Stimulated activated CD8-positive, alpha-beta memory T cell treated with anti-CD3 and anti-CD28 coated beads, Interleukin-12 subunit alpha, Interleukin-12 subunit beta, amount 100 ng/mL, for 1 hour (primary cell): Measurements from ENCODE around the gene PARP12.
A peak's percentile ranks its signal among the peaks of the same experiment; 100 is the strongest.

Experiments used
- DNase-seq: peaks from one replicate; pipeline ENCODE4 v3.0.0-alpha.2; 2020; ENCODE audit warnings: low read depth

The PARP12 gene

DNA sequence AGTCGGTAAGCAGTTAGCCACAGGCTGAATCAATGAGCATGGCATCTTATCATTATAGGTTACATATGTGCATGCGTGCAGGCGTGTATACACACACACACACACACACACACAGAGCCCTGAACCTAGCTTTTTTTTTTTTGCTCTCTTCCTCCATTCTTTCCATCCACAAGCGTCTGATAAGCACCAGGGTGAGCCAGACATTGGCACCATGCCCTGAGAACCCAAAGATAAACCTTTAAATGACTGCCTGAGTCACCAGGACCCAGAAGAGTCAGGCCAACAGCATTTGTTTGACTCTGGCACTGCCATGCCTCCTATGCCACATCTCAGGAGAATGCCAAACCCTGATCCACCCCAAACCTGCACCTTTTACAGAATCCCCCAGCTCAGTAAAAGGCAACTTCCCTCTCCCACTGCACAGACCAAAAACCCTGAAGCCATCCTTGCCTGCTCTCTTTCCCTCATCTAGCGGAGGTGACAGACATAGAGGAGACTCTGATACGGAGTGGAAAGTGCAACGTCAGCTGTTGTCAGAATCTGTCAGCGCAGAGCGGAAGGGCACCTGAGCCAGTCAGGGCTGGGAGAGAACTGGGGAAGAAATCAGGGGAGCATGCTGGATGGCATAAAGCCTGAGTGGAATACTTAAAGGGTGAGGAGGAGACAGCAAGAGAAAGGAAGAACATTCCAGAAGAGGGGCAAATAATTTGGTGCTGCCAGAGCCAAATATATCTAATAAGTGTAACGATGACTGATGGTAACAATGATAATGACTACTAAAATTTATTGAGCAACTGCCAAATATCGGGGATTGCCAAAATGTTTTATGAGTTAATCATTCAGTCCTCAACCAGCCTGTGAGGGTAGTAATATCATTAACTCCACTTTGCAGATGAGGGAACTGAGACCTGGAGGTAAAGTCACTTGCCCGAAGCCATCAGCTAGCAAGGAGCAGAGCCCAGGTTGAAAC is 3.2 kb downstream of the PARP12 start:
- peak; percentile 52 for DNase-seq

DNA sequence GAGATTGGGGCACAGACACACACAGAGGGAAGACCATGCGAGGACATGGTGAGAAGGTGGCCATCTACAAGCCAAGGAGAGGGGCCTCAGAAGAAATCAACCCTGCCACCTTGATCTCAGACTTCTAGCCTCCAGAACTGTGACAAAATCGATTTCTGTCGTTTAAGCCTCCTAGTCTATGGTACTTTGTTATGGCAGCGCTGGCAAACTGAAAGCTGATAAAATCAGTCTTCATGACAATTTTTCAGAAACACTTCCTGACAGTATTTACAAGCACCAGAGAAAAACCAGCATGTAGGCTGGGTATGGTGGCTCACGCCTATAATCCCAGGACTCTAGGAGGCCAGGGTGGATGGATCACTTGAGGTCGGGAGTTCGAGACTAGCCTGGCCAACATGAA is 4.2 kb downstream of the PARP12 start:
- no peak for DNase-seq

DNA sequence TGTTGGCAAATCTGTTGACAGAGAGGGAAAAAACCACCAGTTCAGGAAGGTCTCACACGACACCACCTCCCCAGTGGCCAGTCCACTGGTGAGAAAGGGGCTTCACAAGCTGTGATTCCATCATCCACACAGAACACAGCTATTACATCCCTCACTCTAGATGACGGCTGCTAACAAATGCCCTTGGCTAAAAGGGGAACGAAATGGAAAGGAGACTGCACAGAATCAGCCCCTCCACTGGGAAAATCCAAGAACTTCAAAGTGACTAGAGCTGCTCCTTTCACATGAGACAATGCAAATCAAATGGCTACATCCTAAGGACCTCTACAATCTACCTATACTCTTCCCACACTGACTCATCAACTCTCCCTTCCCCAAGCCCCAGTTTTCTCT is 5.6 kb downstream of the PARP12 start:
- DNase-seq = no peak

DNA sequence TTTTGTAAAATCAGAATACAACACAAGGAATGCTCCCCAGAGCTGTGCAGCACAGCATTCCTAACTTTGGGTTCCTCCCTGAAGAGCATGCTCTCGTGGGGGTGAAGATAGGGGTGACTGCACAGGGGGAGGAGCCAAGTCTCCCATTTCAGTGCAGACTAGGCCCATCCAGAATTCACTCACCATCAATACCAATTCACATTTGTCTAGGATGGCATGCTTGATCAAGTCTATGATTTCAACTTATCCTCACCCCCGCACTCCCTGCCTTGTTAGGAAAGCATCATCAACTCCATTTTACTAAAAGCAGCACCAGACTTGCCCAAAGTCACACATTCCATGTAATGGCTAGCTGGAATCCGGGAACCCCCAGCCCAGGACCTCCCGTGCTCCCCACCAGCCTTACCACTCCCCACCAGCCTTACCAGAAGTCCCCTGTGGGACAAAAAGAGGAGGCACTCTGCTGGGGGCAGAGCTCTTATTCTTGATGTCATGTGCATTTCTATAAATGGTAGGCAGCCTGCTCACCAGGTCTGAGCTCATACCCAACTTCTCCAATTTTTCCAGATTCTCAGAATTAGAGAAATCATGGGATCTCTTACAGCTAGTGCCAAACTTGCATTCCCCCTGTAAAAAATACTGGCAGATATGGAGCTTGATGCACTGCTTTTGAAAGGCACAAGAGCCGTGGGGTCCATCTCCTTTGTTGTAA is 6.2 kb downstream of the PARP12 start:
- DNase-seq = no peak

- no peak for DNase-seq
Observed at GRCh38 chr7:140055833-140056232, 6.9 kb downstream of the PARP12 start.

GRCh38 chr7:140054751-140055150 is 8.0 kb downstream of the PARP12 start:
- DNase-seq = no peak

- no peak for DNase-seq
Observed at GRCh38 chr7:140053812-140054539, 8.8 kb downstream of the PARP12 start.

DNA sequence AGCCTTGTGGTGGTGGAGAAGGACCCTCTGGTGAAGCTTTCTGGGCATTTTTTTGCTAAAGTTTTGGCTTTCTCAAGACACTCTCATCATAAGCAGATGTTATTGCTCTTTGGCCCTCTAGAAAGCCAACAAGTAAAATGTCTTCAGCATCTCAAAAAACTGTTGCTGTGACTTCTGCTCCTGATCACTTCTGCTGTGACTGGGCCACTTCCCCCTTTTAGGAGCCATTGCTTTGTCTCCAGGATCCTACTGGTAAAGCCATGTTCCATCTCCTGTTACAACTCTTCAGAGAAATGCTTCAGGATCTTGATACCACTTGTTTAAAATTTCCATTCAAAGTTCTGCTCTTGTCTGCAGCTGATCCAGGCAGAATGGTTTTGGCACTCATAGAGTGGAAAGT is 10.9 kb downstream of the PARP12 start:
- DNase-seq = no peak

DNA sequence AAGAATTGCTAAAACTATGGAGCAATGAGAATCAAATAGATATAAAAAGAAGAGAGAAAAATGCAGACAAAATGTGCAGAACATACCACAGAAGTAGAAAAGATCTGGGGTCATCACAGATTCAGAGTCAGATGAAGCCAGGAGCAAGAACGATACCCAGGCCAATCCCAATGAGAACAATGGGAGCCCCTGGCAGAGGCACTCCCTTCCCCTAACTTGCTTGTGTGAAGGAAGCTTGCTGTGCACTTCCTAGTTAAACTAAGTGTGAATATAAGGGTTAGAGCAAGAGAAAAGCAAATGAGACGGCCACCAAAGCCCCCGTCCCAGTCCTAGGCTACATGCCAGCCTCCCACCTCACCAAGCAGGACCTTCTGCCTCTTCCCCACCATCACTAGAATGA is 12.7 kb downstream of the PARP12 start:
- DNase-seq = no peak

DNA sequence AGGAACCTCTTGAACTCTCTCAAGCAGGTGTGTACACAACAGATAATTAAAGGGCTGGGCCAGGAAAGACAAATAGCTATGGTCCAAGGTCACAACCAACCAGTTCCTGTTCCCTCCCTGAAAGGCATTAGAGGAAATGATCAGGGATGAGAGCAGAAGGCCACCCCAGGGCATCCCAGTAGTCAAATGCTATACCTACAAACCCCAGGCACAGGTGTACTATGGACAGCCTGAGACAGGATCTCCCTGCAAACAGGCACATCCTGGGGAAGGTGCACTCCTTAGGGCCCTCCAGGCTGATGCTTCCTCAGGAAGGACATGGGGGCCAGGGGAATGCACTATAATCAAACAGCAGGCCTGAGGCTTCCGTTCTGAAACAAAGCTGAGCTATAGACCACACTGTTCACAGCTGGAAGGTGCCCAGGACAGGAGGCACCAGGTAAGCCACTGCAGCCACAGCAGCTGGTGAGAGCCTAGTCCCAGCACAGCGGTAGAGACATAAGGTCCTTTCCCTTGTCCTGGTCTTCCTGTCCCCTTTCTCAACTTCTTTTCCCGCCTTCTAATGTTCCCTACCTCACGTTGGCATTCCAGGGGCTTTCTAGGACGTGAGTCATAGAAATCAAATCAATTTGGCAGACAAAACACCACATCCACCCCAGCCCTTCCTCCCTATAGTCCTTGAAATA is 13.3 kb downstream of the PARP12 start:
- no peak for DNase-seq

GRCh38 chr7:140048989-140049338 is 13.8 kb downstream of the PARP12 start:
- DNase-seq = no peak

- no peak for DNase-seq
Observed at GRCh38 chr7:140048138-140048537, 14.6 kb downstream of the PARP12 start.

DNA sequence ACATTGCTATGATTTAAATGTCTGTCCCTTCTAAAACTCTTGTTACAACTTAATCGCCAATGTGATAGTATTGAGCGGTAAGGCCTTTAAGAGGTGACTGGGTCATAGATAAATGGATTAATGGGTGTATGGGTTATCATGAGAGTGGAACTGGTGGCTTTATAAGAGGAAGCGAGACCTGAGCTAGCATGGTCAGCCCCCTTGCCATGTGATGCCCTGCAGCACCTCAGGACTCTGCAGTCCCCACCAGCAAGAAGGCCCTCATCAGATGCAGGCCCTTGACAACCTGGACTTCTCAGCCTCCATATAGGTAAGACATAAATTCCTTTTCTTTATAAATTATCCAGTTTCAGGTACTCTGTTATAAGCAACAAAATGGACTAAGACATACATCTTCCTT is 15.6 kb downstream of the PARP12 start:
- DNase-seq = no peak

GRCh38 chr7:140045697-140046096 is 17.1 kb downstream of the PARP12 start:
- DNase-seq = no peak

DNA sequence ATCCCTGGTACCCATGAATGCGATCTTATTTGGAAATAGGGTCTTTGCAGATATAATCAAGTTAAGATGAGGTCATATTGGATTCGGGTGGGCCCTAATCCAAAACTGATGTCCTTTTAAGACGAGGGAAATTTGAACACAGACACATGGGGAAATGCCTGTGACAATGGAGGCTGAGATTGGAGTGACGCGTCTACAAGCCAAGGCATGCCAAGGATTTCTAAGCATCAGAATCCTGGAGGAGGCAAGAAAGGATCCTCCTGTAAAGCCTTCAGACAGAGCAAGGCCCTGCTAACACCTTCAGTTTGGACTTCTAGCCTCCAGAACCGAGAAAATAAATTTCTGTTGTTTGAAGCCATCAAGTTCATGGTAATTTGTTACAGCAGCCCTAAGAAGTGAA is 18.5 kb downstream of the PARP12 start:
- DNase-seq = no peak

- no peak for DNase-seq
Observed at GRCh38 chr7:140042386-140042670, 20.4 kb downstream of the PARP12 start.

DNA sequence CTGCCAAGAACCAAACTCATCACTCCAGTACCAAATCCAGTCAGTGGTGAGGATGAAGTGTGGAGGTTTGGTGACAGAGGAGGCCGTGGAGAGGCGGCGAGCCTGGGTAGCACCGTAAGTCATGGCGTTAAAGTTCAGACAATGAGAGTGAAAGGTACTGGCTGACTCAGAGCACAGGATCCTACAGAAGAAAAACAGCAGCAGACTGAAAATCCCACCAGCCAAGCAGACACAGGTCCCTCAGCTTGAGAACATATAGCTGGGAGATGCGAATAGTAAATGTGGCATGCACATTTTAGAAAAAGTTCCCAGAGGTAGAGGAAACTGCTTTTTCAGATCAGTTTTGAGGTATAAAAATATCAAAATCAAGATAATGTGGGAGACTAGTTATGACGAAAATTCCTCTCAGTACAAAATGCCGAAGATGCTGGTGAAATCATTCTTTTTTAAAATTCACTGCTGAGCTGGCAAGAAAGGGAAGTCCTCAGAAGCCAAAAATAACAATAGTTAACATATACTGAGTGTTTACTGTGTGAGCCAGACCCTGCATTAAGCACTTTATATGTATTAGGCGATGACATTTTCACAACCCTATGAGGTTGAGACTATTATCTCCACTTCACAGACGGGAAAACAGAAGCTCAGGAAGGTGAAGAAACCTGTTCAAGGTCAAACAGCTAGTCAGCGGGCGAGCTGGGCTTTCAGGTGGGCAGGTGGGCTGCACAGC is 20.9 kb downstream of the PARP12 start:
- no peak for DNase-seq

DNA sequence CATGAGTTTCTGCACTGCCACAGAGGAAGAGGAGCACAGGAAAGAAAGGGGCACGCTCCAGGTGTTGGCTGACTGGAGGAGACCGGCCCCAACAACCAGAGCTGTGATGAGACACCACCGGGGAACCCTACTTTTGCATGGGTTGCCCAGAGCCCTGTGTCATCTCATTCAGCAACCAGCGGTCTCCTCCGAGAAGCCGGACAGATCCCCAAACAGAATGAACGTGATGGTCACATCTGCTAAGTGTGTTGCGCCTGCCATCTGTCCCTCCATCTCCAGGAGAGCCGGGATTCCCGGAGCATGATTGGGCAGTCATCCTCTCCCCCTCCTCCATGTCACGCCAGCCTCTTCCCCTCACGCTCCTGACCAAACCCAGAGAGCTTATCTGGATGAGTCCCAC is 22.9 kb downstream of the PARP12 start:
- DNase-seq = no peak

DNA sequence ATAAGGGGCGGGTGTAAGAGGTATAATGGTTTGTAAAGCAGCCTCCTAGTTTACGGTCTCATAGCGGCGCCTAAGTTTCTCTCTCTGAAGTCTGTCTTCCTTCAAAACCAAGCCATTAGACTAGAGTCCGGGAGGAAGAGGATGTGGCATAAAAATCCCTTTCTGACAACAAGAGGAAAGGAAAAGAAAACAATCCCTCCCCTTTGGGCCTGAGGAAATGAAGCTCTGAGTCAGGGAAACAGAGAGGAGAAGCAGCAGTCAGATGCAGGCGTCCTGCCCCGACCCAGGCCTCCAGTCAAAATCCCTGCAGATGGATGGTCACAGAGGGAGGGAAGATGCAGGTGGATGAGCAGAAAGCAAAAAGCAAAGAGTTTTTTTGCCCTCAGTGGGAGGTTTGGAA is 23.7 kb downstream of the PARP12 start:
- no peak for DNase-seq

DNA sequence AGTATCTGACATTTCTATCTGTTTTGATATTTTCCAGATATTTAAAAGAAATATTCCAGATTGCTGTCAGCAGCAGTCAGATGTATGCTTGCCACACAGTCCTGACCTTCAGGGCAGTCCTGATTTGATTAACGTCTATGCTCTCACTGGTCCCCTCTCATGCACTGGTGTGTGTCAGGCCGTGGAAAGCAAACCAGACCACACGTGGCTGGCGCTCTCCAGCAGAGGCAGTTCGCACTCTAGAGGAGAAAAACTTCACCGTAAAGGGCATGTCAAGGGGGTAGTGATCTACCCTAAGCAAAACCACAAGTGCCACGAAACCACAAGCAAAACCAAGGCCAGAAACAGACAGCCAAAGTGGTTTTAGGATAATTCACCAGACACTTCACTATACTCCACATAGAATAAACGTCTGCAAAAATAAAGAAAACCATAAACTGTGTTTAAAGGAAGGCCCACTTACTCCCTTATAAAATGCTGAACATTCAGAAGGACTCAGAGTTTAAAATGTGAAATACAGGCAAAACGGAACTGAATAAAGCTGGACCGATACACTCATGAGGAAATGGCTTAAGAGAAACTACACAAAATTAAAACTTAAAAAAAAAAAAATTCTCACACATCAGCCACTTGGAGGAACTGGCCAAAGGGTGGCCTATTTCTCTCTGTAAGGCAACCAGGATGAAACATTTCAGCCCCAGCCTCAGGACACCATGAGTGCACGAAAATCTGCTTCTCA is 26.4 kb downstream of the PARP12 start:
- DNase-seq = no peak
